AG20443 (cell line): Measurements from ENCODE around the gene PIP5K1A.

Experiments
- DNase-seq: peaks from one replicate; pipeline ENCODE4 v3.0.0; 2012; ENCODE audit warnings: low spot score, mixed read lengths

PIP5K1A gene

GRCh38 chr1:151289991-151290708, 91.8 kb downstream of the PIP5K1A start:
- DNase-seq = no peak

- DNase-seq = no peak
These were observed 92.5 kb downstream of the PIP5K1A start for GRCh38 chr1:151290709-151291303.

- no peak for DNase-seq
These were observed 94.1 kb downstream of the PIP5K1A start for GRCh38 chr1:151292207-151293030.

GRCh38 chr1:151293093-151293492, 94.7 kb downstream of the PIP5K1A start:
- no peak for DNase-seq

- no peak for DNase-seq
These were observed 96.5 kb downstream of the PIP5K1A start for GRCh38 chr1:151294742-151295462.
